GM12873 (cell line): ENCODE measurements around the gene OR9Q2.

ENCODE experiments used
- CTCF ChIP-seq: IDR thresholded peaks from 2 replicates; pipeline ENCODE4 v1.5.1; 2012; ENCODE audit warnings: low read depth, mild to moderate bottlenecking, moderate library complexity, low read length, control low read depth; ENCODE audit not compliant: insufficient read depth; ENCODE audit errors: missing control alignments

The OR9Q2 gene

GRCh38 chr11:58178444-58178843, 10.4 kb upstream of the OR9Q2 start:
- TF ChIP-seq CTCF: no peak

GRCh38 chr11:58179648-58180047, 9.2 kb upstream of the OR9Q2 start:
- no peak for TF ChIP-seq CTCF

GRCh38 chr11:58186938-58187337, 1.9 kb upstream of the OR9Q2 start:
- TF ChIP-seq CTCF: no peak

GRCh38 chr11:58192229-58192628, 3.4 kb downstream of the OR9Q2 start:
- no peak for TF ChIP-seq CTCF

GRCh38 chr11:58193391-58193790, 4.5 kb downstream of the OR9Q2 start:
- TF ChIP-seq CTCF: no peak

GRCh38 chr11:58195939-58196338, 7.1 kb downstream of the OR9Q2 start:
- TF ChIP-seq CTCF: no peak

- no peak for TF ChIP-seq CTCF
These were observed 10.4 kb downstream of the OR9Q2 start for GRCh38 chr11:58199271-58199670.
